ENCODE results near the gene AKT3.
"Not testable (repeated sequence)": the region's sequence is repeated elsewhere in the genome, so short reads cannot be mapped to it uniquely, and the experiment has no call there.

Gene AKT3

DNA sequence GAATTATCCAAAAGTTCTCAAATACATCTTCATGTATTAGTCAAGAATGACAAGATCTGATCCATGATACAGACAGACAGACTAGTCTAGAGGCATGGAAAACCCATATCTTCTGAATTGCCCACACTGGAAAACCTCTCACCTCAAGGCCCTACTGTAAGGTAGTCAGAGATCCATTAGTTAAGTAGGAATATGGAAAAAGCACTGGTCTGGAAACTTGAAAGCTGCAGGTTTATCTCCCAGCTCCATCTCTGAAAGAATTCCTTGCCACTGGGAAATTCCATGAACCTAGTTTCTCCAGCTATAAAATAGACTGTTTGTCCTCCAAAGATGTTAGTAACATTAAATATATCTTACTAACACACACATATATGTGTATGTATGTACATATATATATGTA lies 169.2 kb downstream of the AKT3 start:
- DNase-seq, result no peak

DNA sequence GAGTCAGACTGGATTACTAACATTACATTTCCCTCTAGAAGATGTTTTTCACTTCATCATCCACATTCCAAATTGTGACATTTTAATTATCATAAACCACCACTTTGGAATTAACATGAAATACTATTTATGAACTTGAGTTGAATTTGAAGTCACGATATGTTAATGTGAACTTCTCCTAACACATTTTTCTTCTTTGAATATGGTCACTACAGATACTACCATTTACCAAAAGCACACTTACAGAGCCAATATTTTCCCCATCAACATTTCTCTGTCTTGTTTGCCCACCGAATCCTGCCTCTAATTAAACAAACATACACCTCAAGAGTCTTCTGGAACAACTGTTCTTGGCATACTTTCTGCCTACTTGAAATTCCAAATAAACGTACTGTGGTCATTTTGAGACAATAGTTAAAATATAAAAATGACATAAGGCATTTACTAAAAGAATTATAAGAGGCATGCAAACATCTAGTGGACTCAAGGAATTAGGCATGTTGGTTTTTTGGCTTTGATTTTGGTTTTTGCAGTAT lies 177.4 kb downstream of the AKT3 start:
- DNase-seq, result no peak

DNA sequence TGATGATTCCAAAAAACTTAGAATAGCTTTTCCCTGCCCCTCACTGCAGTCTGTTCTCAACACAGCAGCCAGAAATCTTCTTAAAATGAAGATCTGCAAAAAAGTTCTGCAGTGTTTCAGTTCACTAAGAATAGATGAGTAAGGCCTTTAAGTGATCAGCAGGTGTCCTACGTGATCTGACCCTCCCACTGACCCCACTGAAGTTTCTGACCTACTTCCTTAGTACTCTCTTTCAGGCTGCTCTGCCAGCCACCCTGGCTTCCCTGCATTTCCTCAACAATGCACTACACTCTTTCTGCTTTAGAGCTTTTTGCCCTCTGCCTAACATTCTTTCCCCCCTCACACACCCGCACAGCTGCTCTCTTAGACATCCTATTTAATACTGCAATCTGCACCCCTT lies 182.5 kb downstream of the AKT3 start:
- DNase-seq, result no peak

DNA sequence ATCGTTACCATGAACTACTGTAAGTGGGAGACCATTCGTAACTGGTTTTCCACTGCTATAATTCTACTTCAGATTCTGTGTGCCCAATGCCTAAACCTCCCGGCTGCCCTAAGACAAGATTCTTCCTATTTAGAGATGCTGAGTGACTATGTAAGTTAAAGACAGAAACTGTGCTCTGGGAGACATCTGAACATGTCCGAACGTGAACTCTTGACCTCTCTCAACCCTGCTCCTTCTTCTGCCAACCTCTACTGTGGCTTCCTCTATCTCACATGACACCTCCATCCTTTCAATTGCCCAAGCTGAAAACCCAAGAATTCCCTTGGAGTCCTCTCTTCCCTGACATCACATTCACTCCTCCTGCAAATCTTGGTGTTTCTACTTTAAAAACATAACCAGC lies 182.9 kb downstream of the AKT3 start:
- DNase-seq, result no peak

DNA sequence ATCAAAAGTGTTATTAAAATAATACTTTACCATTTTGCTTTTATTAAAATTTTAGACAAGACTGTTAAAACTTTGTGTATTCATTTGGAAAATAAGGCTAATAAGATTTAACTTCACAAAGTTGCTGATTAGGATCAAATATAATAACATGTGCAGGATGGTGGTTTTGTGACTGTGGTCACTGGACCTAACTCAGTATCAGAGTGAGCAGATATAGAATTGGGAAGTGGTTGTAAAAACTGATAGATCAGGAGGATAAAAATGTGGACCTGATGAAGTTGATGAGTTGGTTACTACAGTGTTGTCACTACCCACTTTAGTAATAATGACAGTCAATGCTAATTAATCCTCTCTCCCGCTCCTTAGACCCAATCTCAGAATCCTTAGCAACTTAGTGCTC lies 186.4 kb downstream of the AKT3 start:
- DNase-seq, result no peak

DNA sequence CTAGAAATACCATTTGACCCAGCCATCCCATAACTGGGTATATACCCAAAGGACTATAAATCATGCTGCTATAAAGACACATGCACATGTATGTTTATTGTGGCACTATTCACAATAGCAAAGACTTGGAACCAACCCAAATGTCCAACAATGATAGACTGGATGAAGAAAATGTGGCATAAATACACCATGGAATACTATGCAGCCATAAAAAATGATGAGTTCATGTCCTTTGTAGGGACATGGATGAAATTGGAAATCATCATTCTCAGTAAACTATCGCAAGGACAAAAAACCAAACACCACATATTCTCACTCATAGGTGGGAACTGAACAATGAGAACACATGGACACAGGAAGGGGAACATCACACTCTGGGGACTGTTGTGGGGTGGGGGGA lies 187.9 kb downstream of the AKT3 start:
- not testable (repeated sequence) for DNase-seq

DNA sequence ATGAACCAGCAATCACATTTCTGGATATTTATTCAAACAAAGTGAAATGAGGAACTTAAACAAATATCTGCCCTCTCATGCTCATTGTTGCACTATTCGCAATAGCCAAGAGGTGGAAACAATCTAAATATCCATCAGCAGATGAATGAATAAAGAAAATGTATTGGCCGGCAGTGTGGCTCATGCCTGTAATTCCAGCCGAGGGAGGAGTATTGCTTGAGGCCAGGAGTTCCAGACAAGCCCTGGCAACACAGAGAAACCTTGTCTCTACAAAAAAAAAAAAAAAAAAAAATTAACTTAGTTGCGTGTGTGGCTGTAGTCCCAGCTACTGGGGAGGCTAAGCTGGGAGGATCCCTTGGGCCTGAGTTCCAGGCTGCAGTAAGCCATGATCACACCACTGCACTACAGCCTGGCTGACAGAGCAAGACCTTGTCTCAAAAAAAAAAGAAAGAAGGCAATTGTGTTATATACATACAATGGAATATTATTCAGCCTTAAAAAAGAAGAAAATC lies 191.4 kb downstream of the AKT3 start:
- no peak for DNase-seq

DNA sequence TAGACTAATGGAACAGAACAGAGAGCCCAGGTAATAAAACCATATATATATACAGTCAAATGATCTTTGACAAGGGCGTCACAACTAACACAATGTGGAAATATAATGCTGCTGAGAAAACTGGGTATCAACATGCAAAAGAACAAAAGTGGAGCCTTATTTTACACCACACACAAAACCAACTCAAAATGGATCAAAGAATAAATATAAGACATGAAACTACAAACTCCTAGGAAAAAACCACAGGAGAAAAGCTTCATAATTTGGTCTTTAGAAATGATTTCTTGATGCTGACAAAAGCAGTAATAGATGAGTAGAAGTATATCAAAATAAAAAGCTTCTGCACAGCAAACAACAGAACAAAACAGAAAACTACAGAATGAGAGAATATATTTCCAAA lies 192.2 kb downstream of the AKT3 start:
- DNase-seq, result no peak

DNA sequence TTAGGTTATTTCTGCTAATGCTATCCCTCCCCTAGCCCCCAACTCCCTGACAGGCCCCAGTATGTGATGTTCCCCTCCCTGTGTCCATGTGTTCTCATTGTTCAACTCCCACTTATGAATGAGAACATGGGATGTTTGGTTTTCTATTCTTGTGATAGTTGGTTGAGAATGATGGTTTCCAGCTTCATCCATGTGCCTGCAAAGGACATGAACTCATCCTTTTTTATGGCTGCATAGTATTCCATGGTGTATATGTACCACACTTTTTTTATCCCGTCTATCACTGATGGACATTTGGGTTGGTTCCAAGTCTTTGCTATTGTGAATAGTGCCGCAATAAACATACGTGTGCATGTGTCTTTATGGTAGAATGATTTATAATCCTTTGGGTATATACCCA lies 200.5 kb downstream of the AKT3 start:
- not testable (repeated sequence) for DNase-seq

DNA sequence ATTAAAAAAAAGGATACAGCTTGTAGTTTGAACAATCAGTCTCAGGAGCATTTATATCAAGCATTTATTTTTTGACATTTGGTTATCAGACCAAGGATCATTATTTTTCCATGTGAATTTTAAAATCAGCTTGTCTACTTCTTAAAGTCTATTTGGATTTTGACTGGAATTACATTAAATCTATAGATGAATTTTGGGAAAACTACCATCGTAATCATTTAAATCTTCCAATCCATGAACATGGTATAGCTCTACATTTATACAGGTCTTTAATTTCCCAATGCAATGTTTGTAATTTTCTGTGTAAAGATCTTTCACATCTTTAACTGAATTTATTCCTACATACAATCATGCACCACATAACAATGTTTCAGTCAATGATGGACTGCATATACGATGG lies 203.2 kb downstream of the AKT3 start:
- DNase-seq, result no peak

DNA sequence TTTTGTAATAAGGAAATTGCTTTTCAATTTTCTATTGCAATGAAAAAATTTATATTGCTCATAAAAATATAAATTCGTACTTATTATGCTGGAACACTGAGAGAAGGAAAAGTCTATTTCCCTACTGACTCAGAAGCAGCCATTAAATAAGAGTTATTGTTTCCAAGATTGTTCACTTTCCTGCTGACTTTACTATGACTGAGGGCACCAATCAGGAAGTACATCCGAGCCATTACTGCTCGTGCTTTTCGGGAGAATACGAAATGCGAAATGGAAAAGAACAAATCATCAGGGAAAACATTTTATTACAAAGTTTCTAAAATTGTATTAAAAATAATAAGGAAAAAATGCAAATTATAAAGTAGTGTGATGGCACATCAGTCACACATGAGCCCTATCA lies 204.8 kb downstream of the AKT3 start:
- no peak for DNase-seq

DNA sequence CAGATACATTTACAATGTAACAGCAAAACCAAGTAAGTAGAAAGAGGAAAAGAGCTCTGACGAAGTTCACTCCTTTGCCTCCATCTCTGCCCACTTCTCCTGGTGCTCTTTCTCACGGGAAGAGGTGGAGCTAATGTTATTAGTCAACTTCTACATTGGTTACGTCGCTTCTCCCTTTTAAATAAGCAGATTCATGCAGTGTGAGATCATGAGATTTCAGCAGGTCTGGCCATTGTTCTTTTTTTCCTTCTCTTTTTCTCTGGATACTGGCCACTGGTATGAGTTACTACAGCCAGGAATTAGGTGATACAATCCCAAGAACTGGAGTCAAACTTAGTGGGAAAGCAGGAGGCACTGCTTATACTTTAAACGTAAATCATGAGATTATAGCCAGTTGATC lies 207.1 kb downstream of the AKT3 start:
- DNase-seq, result no peak

DNA sequence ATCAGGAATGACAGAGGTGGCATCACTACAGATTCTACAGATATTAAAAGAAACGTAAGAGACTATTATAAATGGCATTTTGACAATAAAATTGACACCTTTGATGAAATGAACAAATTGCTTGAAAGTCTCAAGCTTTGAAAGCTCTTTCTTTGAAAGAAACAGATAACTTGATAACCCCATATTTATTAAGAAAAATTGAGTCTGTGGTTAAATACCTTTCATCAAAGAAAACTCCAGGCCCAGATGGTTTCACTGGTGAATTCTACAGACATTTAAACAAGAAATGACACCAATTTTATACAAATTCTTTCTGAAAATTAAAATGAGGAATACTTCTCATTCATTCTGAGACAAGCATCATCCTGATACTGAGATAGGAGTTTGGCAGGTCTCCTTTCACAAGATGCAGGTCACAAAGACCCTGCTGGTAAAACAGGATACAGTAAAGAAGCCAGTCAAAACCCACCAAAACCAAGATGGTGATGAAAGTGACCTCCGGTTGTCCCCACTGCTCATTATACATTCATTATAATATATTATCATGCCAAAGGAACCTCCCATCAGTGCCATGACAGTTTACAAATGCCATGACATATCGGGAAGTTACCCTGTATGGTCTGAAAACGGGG lies 210.9 kb downstream of the AKT3 start:
- no peak for DNase-seq

DNA sequence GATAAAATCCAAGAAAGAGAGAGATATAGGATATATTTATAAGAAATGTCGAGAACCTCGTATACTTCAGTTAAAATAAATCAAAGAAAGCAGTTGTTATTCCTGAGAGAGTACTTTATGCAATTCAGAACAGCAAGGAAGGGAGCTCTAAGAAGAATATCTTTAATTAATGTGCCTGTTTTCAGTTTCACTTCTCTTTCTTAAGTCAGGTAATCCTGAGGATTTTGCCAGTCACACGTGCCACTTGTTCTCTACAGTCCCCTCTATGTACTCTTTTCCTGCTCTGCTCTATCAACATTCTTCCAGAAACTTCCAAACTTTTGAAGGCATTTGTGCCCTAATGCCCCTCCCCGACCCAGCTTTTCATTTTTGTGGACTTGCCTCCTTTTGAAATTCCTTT lies 211.9 kb downstream of the AKT3 start:
- no peak for DNase-seq

DNA sequence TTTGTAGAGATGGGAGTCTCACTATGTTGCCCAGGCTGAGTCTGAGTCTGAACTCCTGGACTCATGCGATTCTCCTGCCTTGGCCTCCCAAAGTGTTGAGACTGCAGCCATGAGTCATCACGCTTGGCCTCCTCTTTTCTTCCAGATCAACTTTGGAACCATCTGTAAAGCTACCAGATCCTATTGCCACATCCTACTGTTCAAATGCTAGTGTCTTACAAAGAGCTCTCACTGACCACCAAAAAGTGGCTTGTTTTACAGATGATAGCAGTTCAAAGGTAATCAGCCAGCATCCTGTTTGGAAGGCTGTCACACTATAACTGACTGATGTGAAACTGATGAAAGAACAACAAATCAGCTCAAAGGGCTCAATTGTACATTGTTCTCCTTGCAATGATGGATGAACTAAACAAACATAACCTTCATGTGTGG lies 221.6 kb downstream of the AKT3 start:
- DNase-seq, result no peak

DNA sequence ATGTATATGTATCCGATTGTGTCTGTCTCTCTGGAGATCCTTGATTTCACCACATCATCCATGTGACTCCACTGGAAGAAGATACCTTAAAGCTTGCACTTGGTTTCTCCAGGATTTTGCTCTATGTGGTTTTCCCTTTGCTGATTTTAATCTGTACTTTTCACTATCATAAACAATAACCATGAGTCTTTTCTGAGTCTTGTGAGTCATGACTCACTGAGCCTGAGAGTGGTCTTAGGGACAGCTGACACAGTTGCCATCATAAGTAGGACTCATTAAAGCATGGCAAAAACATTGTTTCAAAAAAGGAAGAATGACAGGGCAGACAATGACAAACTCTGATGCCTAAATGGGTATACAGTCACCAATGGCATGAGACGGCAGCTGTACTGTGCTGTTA lies 226.2 kb downstream of the AKT3 start:
- no peak for DNase-seq

DNA sequence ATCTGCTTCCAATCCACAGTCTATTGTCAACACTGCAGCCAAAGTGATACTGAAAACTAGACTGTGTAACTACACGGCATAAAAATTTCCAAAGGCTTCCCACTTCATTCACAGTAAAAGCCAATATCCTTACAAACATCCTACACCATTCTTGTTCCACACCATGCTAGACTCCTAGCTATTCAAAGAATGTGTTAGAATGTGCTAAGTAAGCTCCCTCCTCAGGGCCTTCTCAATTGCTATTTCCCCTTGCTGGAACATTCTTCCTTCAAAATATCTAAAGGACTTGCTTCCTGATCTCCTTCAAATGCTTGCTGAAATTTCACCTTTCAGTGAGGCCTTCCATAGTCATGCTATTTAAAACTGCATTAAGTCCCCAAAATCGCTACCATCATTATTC lies 228.1 kb downstream of the AKT3 start:
- DNase-seq, result no peak

DNA sequence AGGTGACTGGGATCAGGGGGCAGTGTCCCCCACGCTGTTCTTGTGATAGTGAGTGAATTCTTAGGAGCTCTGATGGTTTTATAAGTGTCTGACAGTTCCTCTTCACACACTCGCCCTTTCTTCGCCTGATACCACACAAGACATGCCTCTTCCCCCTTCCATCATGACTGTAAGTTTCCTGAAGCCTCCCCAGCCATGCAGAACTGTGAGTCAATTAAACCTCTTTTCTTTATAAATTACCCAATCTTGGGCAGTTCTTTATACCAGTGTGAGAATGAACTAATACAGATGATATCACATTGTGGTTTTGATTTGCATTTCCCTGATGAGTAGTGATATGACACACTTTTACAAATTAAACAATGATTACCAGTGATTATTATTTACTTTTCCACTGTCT lies 229.9 kb downstream of the AKT3 start:
- DNase-seq, result no peak

DNA sequence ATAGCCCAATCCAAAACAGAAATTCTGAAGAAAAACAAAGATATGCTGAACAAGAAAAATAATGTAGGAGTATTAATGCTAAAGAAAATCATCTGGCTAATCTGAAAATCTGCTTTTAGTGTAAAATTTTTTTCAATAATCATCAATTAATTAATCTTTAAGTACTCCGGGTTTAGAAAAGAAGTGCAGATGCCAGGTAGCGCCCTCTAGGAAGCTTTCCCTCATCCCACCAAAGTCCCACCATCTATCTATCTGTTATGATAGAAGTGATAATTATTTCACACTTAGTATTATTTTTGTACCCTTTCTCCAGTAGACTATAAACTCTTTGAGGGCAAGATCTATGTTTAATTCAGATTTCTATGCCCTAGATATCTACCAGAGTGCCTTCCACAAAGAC lies 240.3 kb downstream of the AKT3 start:
- DNase-seq, result no peak

DNA sequence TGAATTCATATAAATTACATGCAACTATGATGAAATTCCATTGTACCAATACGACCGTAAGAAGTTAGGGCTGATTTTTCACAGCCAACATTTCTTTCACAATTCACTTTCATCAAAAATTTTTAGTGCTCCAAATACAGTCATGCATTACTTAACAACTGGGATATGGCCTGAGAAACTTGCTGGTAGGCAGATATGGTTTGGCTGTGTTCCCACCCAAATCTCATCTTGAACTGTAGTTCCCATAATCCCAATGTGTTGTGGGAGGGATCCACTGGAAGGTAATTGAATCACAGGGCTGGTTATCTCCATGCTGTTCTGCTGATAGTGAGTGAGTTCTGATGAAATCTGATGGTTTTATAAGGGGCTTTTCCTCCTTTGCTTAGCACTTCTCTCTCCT lies 244.4 kb downstream of the AKT3 start:
- no peak for DNase-seq

DNA sequence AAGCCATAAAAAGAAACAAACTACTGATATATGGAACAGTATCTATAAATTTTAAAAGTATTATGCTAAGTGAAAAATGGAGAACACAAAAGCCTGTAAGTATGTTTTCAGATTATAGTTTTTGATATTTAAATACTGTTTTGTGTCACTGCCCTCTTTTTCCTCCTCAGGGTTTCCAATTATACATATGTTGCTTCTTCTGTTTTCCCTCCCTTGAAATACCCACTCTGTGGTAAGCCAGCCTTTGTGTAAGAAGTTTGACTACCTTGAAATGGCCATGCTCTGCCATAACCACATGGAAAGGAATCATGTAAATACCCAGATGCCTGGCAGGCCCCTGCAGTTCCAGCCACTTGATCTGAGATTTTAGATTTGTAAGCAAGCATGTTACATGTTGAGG lies 248.3 kb downstream of the AKT3 start:
- no peak for DNase-seq

DNA sequence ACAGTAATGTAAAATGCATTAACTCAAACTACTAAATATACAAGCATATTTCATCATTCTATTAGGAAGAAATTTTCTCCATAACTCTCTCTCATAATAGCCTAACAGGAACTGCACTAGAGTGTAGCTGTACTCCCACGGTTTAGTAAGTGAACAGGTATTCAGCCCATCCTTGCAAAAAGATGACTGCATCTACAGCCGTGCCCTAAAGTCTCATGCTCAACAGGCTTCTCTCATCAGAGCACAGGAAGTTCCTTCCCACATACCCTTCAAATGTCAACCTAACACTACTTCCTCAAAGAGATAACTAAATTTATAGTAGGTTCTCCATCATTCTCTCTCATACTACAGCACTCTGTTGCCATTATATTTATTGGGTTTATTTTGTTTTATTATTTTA lies 251.6 kb downstream of the AKT3 start:
- no peak for DNase-seq

DNA sequence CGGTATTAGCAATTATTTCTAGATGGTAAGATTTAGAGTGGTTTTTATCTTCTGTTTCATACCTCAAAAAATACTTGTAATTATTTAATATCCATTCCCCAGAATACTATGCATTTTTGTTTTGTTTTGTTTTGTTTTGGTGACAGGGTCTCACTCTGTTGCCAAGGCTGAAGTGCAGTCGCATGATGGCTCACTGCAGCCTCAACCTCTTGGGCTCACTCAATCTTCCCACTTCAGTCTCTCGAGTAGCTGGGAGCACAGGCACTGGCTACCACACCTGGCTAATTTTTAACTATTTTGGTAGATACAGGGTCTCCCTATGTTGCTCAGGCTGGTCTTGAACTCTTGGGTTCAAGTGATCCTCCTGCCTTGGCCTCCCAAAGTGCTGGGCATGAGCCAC lies 252.7 kb downstream of the AKT3 start:
- DNase-seq, result no peak

DNA sequence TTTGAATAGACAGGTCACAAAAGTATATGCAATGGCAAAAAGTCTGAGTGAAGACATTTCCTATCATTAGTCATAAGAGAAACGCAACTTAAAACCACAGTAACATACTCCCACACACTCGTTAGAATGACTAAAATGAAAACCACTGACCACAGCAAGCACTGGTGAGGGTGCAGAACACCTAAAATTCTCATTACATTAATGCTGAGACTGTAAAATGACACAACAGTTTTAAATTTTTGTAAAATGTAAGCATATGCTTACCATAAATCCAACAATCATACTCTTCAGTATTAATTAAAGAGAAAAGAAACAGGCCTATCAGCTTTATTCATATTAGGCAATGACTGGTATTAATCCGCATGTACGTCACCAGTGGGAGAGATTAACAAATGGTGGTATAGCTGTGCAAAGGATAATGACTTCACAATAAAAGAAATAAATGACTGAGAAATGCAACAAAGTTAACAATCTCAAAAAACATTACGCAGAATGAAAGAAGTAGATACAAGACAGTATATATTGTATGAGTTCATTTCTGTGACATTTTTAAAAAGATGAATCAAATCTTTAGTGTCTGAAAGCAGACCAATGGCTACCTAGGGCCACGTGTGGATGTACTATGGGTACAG lies 253.5 kb downstream of the AKT3 start:
- no peak for DNase-seq

All from NCI-H446 treated with DMSO at 0.1 percent for 48 hours (cell line).